Activated CD8-positive, alpha-beta T cell treated with anti-CD3 and anti-CD28 coated beads for 36 hours (primary cell): ENCODE results near the gene CEP131. TPM values are rescaled to one million over a fixed set of nuclear protein-coding genes. Genes with fewer than 3 reads are reported as not detected.
"Not testable (repeated sequence)": the region's sequence is repeated elsewhere in the genome, so short reads cannot be mapped to it uniquely, and the experiment has no call there.

Experiments
- ATAC-seq: fragments of 200-7000 bp; cut with Tn5 transposase; one replicate; pipeline ENCODE4 v1.10.0; 2021; ENCODE audit warnings: mild to moderate bottlenecking, moderate library complexity
- CTCF ChIA-PET: fragments of 350-600 bp; sonication (Branson Sonifier 250); formaldehyde crosslinking; loops from one replicate; lab custom pipeline; 2021; ENCODE audit warnings: antibody characterized with exemption; lab: Charles Lee
- POLR2A ChIA-PET: fragments of 350-600 bp; sonication (Branson Sonifier 250); formaldehyde crosslinking; loops from one replicate; lab custom pipeline; 2021; ENCODE audit warnings: antibody characterized with exemption; lab: Charles Lee
- DNase-seq: peaks from one replicate; pipeline ENCODE4 v3.0.0-alpha.2; 2020
- H3K27ac Mint-ChIP-seq: one replicate; pipeline ENCODE4 v1.8.0; 2021; ENCODE audit warnings: mild to moderate bottlenecking, mixed read lengths
- H3K27me3 Mint-ChIP-seq: one replicate; pipeline ENCODE4 v1.8.0; 2021; ENCODE audit warnings: mixed read lengths
- H3K36me3 Mint-ChIP-seq: one replicate; pipeline ENCODE4 v1.8.0; 2021; ENCODE audit warnings: low read depth, mixed read lengths
- H3K4me1 Mint-ChIP-seq: one replicate; pipeline ENCODE4 v1.8.0; 2021; ENCODE audit warnings: low read depth, mixed read lengths
- H3K4me3 Mint-ChIP-seq: one replicate; pipeline ENCODE4 v1.8.0; 2021; ENCODE audit warnings: mild to moderate bottlenecking, moderate library complexity, mixed read lengths
- H3K9me3 Mint-ChIP-seq: one replicate; pipeline ENCODE4 v1.8.0; 2021; ENCODE audit warnings: mixed read lengths
- CTCF ChIP-seq: fragments of 200-600 bp; IDR thresholded peaks from one replicate; pipeline ENCODE4 v1.8.0; 2022; ENCODE audit warnings: antibody characterized with exemption, mild to moderate bottlenecking
- intact Hi-C: fragments of 100-400 bp; cut with micrococcal nuclease; formaldehyde crosslinking; loops from one replicate; pipeline ENCODE4 v1.10.0; 2022
- total RNA-seq, 2 experiments: library from RNA; stranded (reverse); gene quantifications; one replicate each; pipeline ENCODE4 v1.2.3, GENCODE V29; 2021

Gene CEP131
- total RNA-seq, 2 experiments from 2014 or later: 7.9 to 10.9 TPM

- H3K4me1 Mint-ChIP-seq: no peaks in the 10 kb centered on the region
- intact Hi-C loops: no loop called here
- H3K27ac Mint-ChIP-seq: no peak overlapping the region
- ATAC-seq (no peak), DNase-seq (no peak)
- ChIA-PET CTCF (no interaction called here), POLR2A (no interaction called here)
- H3K4me3 Mint-ChIP-seq: no peak overlapping the region
- no peaks in the 10 kb centered on the region for H3K36me3 Mint-ChIP-seq
- no peak for TF ChIP-seq CTCF
- H3K27me3 Mint-ChIP-seq: peaks cover 7% of the 10 kb centered on the region
- no peaks in the 10 kb centered on the region for H3K9me3 Mint-ChIP-seq
Measured at GRCh38 chr17:81158688-81159590, 63.8 kb downstream of the CEP131 start.

GRCh38 chr17:81157848-81158687, 64.7 kb downstream of the CEP131 start:
- DNase-seq (no peak), ATAC-seq (no peak)
- Mint-ChIP-seq H3K36me3 (no peaks in the 10 kb centered on the region), H3K4me1 (no peaks in the 10 kb centered on the region), H3K27ac (no peak overlapping the region), H3K27me3 (peaks cover 7% of the 10 kb centered on the region), H3K4me3 (no peak overlapping the region), H3K9me3 (no peaks in the 10 kb centered on the region)
- CTCF ChIA-PET: no interaction called here
- POLR2A ChIA-PET: no interaction called here
- intact Hi-C loops: no loop called here
- no peak for TF ChIP-seq CTCF

- ChIA-PET POLR2A (no interaction called here), CTCF (no interaction called here)
- Mint-ChIP-seq H3K4me1 (no peaks in the 10 kb centered on the region), H3K4me3 (no peak overlapping the region), H3K9me3 (no peaks in the 10 kb centered on the region), H3K27ac (no peak overlapping the region), H3K36me3 (no peaks in the 10 kb centered on the region), H3K27me3 (peaks cover 7% of the 10 kb centered on the region)
- ATAC-seq (no peak), DNase-seq (no peak)
- TF ChIP-seq CTCF: no peak
- intact Hi-C loops: no loop called here
Measured at GRCh38 chr17:81156866-81157805, 65.6 kb downstream of the CEP131 start.

GRCh38 chr17:81154961-81155360, 67.8 kb downstream of the CEP131 start:
- CTCF ChIA-PET: interaction anchor here (1.3 kb wide), 1 partner anchor 10 kb away, joined by 3 read pairs; no protein-coding TSS in a partner anchor
- no peak for DNase-seq
- H3K4me3 Mint-ChIP-seq: no peak overlapping the region
- no peaks in the 10 kb centered on the region for H3K36me3 Mint-ChIP-seq
- peaks cover 2% of the 10 kb centered on the region for H3K27me3 Mint-ChIP-seq
- intact Hi-C loops: no loop called here
- H3K27ac Mint-ChIP-seq: no peak overlapping the region
- no peaks in the 10 kb centered on the region for H3K9me3 Mint-ChIP-seq
- no peaks in the 10 kb centered on the region for H3K4me1 Mint-ChIP-seq
- no peak for TF ChIP-seq CTCF
- POLR2A ChIA-PET: no interaction called here
- ATAC-seq: no peak

- H3K4me3 Mint-ChIP-seq, H3K27ac Mint-ChIP-seq, CTCF ChIA-PET, intact Hi-C loops, H3K27me3 Mint-ChIP-seq, H3K9me3 Mint-ChIP-seq, H3K4me1 Mint-ChIP-seq, ATAC-seq, DNase-seq, H3K36me3 Mint-ChIP-seq, POLR2A ChIA-PET: not testable (repeated sequence)
Measured at GRCh38 chr17:81154016-81154415, 68.7 kb downstream of the CEP131 start.
